OCI-LY7 (cell line): Measurements from ENCODE around the gene KCTD21. TPM values are rescaled to one million over a fixed set of nuclear protein-coding genes. Genes with fewer than 3 reads are reported as not detected.

Experiments used
- BruUV-seq: library from RNA; stranded (reverse); fragments of 400-500 nt; replicated peaks from 2 replicates; lab custom pipeline; 2021; lab: Mats Ljungman, UMichigan
- CTCF ChIA-PET: fragments of 300-600 bp; sonication (Branson Sonifier 250); formaldehyde crosslinking; loops from one replicate; lab custom pipeline; 2022; ENCODE audit warnings: antibody characterized with exemption; ENCODE audit not compliant: unreplicated experiment; lab: Charles Lee
- POLR2A ChIA-PET: fragments of 300-600 bp; sonication (Branson Sonifier 250); formaldehyde crosslinking; loops from one replicate; lab custom pipeline; 2022; ENCODE audit warnings: antibody characterized with exemption; lab: Charles Lee
- DNase-seq: peaks from one replicate; pipeline ENCODE4 v3.0.0-alpha.2; 2015; ENCODE audit warnings: low spot score
- H2AFZ ChIP-seq: fragments of 200-600 bp; sonication (generic), shearing (Covaris generic); 2 replicates; pipeline ENCODE4 v1.6.1; 2014; ENCODE audit warnings: mild to moderate bottlenecking, antibody characterized with exemption, low read length, moderate library complexity
- H3K27ac ChIP-seq: fragments of 200-600 bp; sonication (generic); 2 replicates; pipeline ENCODE4 v1.5.1; 2014; ENCODE audit warnings: mixed run types, low read depth, mild to moderate bottlenecking, moderate library complexity, low read length, inconsistent platforms; ENCODE audit not compliant: poor library complexity, severe bottlenecking
- H3K36me3 ChIP-seq: fragments of 200-600 bp; sonication (generic); 2 replicates; pipeline ENCODE4 v1.6.1; 2014; ENCODE audit warnings: mild to moderate bottlenecking, antibody characterized with exemption, low read length, moderate library complexity, mixed read lengths; ENCODE audit not compliant: insufficient read depth
- H3K4me1 ChIP-seq: fragments of 200-600 bp; sonication (generic); 2 replicates; pipeline ENCODE4 v1.5.1; 2014; ENCODE audit warnings: mild to moderate bottlenecking, low read length; ENCODE audit not compliant: insufficient read depth, poor library complexity, severe bottlenecking
- H3K4me2 ChIP-seq: fragments of 200-600 bp; sonication (generic); 2 replicates; pipeline ENCODE4 v1.6.1; 2014; ENCODE audit warnings: mild to moderate bottlenecking, low read length
- H3K4me3 ChIP-seq: fragments of 200-600 bp; sonication (generic); 2 replicates; pipeline ENCODE4 v1.5.1; 2014; ENCODE audit warnings: mild to moderate bottlenecking, low read depth, low read length; ENCODE audit not compliant: poor library complexity, severe bottlenecking
- H3K79me2 ChIP-seq: fragments of 200-600 bp; sonication (generic); 2 replicates; pipeline ENCODE4 v1.6.1; 2016; ENCODE audit warnings: low read depth, mild to moderate bottlenecking, low read length, moderate library complexity, mixed read lengths; ENCODE audit not compliant: insufficient read depth
- H3K9me2 ChIP-seq: fragments of 200-600 bp; sonication (generic); 2 replicates; pipeline ENCODE4 v1.6.1; 2016; ENCODE audit warnings: mild to moderate bottlenecking, low read length, mixed read lengths; ENCODE audit not compliant: insufficient read depth
- H3K9me3 ChIP-seq: fragments of 200-600 bp; sonication (generic); 2 replicates; pipeline ENCODE4 v1.6.1; 2014; ENCODE audit warnings: mild to moderate bottlenecking, mixed run types, low read length, mixed read lengths
- H4K20me1 ChIP-seq: fragments of 200-600 bp; sonication (generic); 2 replicates; pipeline ENCODE4 v1.6.1; 2014; ENCODE audit warnings: mild to moderate bottlenecking, antibody characterized with exemption, low read length, moderate library complexity, mixed read lengths; ENCODE audit not compliant: insufficient read depth
- CTCF ChIP-seq: fragments of 200-600 bp; sonication (generic); conservative IDR thresholded peaks from 2 replicates; pipeline ENCODE4 v1.5.1; 2014; ENCODE audit warnings: mild to moderate bottlenecking, antibody characterized with exemption, low read length, moderate library complexity, mixed read lengths
- EZH2phosphoT487 ChIP-seq: fragments of 200-600 bp; sonication (generic); IDR thresholded peaks from 2 replicates; pipeline ENCODE4 v1.6.1; 2018; ENCODE audit warnings: low read depth, borderline replicate concordance, mild to moderate bottlenecking, mixed run types, antibody characterized with exemption, low read length, moderate library complexity, mixed read lengths
- intact Hi-C: fragments of 100-400 bp; cut with micrococcal nuclease; formaldehyde crosslinking; loops from one replicate; pipeline ENCODE4 v1.10.0; 2022; ENCODE audit not compliant: unreplicated experiment
- total RNA-seq, 2 experiments: library from RNA; depleted of rRNA in 1 of 2; stranded (reverse); fragments of >200 nt in 1 of 2; shearing (Covaris generic) in 1 of 2; gene quantifications; 2 replicates each; pipeline ENCODE4 v1.2.3, GENCODE V29; 2014 to 2022

Gene KCTD21
- total RNA-seq, 2 experiments from 2014 or later, result 1.5 to 2.5 TPM

GRCh38 chr11:78219493-78220217 is 31.2 kb upstream of the KCTD21 start:
- Histone ChIP-seq H3K79me2 (no peaks in the 10 kb centered on the region), H3K4me2 (no peak overlapping the region), H2AFZ (no peak overlapping the region), H3K36me3 (no peaks in the 10 kb centered on the region), H3K9me3 (no peaks in the 10 kb centered on the region), H3K4me1 (peaks cover 31% of the 10 kb centered on the region), H3K27ac (no peak overlapping the region), H3K9me2 (no peaks in the 10 kb centered on the region), H3K4me3 (no peak overlapping the region), H4K20me1 (no peaks in the 10 kb centered on the region)
- no TSS peak for BruUV-seq
- ChIA-PET POLR2A (interaction anchor here (0.6 kb wide), 2 partner anchors 8 to 55 kb away, joined by 3 read pairs; no protein-coding TSS in a partner anchor), CTCF (no interaction called here)
- no peak for TF ChIP-seq EZH2phosphoT487
- TF ChIP-seq CTCF, result no peak
- DNase-seq, result no peak
- intact Hi-C loops, result no loop called here

- Histone ChIP-seq H3K36me3 (no peaks in the 10 kb centered on the region), H3K4me2 (no peak overlapping the region), H2AFZ (no peak overlapping the region), H3K27ac (no peak overlapping the region), H4K20me1 (no peaks in the 10 kb centered on the region), H3K4me3 (no peak overlapping the region), H3K4me1 (peaks cover 24% of the 10 kb centered on the region), H3K9me3 (no peaks in the 10 kb centered on the region), H3K9me2 (no peaks in the 10 kb centered on the region), H3K79me2 (no peaks in the 10 kb centered on the region)
- no TSS peak for BruUV-seq
- POLR2A ChIA-PET, result interaction anchor here (0.6 kb wide), 1 partner anchor 54 kb away, joined by 3 read pairs; no protein-coding TSS in a partner anchor
- no peak for DNase-seq
- no peak for TF ChIP-seq CTCF
- TF ChIP-seq EZH2phosphoT487, result no peak
- CTCF ChIA-PET, result no interaction called here
- intact Hi-C loops, result no loop called here
These were observed 30.5 kb upstream of the KCTD21 start for GRCh38 chr11:78218707-78219492.
